ENCODE measurements around the gene P2RX1. TPM values are rescaled to one million over a fixed set of nuclear protein-coding genes. Genes with fewer than 3 reads are reported as not detected.

Gene P2RX1
- total and polyA plus RNA-seq, 2 experiments from 2014 or later: 0.31 to 2.2 TPM

- Mint-ChIP-seq H3K36me3 (ENCODE audit: low read depth) (no peaks in the 10 kb centered on the region), H3K4me3 (peak overlapping the region; percentile 28; the same call in 2 of the 3 replicates), H3K9me3 (no peaks in the 10 kb centered on the region), H3K27ac (no peak overlapping the region), H3K27me3 (ENCODE audit: insufficient read depth, low read depth, poor library complexity) (peaks cover 26% of the 10 kb centered on the region), H3K4me1 (peaks cover 56% of the 10 kb centered on the region)
- H3F3A ChIP-seq (replicated peaks; ENCODE audit: low read depth): peaks cover 14% of the 10 kb centered on the region; the same call in 1 of the 2 replicates
- peak overlapping the region; percentile 3; the same call in 1 of the 2 replicates for H3K4me3 ChIP-seq
- DNase-seq (ENCODE audit: low spot score) (no peak), ATAC-seq (peak; percentile 4; the same call in 1 of the 3 replicates)
- peaks cover 4% of the 10 kb centered on the region; the same call in 1 of the 2 replicates for H4K20me1 ChIP-seq (replicated peaks; ENCODE audit: insufficient read depth)
- H3K4me1 ChIP-seq (ENCODE audit: insufficient read depth): peaks cover 44% of the 10 kb centered on the region
- peak overlapping the region; percentile 70 for H3K4me2 ChIP-seq
- no peak overlapping the region for H3K27ac ChIP-seq (ENCODE audit: low read depth)
- TF ChIP-seq EZH2phosphoT487 (IDR thresholded peaks at IDR 0.05; ENCODE audit: unreplicated experiment) (no peak), CREB1 (CRISPR knock-in tag; IDR thresholded peaks at IDR 0.05; ENCODE audit: low read depth) (no peak), ETS1 (IDR thresholded peaks at IDR 0.05) (no peak), STAT1 (IDR thresholded peaks at IDR 0.05; ENCODE audit: unreplicated experiment) (no peak), ZNF114 (CRISPR knock-in tag; IDR thresholded peaks at IDR 0.05) (no peak), NANOG (IDR thresholded peaks at IDR 0.05; ENCODE audit: borderline replicate concordance) (no peak), ZNF331 (CRISPR knock-in tag; IDR thresholded peaks at IDR 0.05; ENCODE audit: low read depth) (no peak), JUNB (IDR thresholded peaks at IDR 0.05; ENCODE audit: unreplicated experiment) (no peak)
- TF ChIP-seq, protein P1, sequence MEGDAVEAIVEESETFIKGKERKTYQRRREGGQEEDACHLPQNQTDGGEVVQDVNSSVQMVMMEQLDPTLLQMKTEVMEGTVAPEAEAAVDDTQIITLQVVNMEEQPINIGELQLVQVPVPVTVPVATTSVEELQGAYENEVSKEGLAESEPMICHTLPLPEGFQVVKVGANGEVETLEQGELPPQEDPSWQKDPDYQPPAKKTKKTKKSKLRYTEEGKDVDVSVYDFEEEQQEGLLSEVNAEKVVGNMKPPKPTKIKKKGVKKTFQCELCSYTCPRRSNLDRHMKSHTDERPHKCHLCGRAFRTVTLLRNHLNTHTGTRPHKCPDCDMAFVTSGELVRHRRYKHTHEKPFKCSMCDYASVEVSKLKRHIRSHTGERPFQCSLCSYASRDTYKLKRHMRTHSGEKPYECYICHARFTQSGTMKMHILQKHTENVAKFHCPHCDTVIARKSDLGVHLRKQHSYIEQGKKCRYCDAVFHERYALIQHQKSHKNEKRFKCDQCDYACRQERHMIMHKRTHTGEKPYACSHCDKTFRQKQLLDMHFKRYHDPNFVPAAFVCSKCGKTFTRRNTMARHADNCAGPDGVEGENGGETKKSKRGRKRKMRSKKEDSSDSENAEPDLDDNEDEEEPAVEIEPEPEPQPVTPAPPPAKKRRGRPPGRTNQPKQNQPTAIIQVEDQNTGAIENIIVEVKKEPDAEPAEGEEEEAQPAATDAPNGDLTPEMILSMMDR (conservative IDR thresholded peaks at IDR 0.05; ENCODE audit: low read depth in 2 of 2): no peak
- H3K9me2 ChIP-seq (ENCODE audit: insufficient read depth): no peaks in the 10 kb centered on the region
- no peaks in the 10 kb centered on the region for H3K36me3 ChIP-seq (ENCODE audit: insufficient read depth)
- H2AFZ ChIP-seq: no peak overlapping the region
- H3K79me2 ChIP-seq (replicated peaks; ENCODE audit: insufficient read depth): peaks cover 5% of the 10 kb centered on the region; the same call in 1 of the 2 replicates
- H3K27me3 ChIP-seq (ENCODE audit: insufficient read depth): no peaks in the 10 kb centered on the region
Observed at GRCh38 chr17:3956983-3957382, 40.7 kb upstream of the P2RX1 start.

DNA sequence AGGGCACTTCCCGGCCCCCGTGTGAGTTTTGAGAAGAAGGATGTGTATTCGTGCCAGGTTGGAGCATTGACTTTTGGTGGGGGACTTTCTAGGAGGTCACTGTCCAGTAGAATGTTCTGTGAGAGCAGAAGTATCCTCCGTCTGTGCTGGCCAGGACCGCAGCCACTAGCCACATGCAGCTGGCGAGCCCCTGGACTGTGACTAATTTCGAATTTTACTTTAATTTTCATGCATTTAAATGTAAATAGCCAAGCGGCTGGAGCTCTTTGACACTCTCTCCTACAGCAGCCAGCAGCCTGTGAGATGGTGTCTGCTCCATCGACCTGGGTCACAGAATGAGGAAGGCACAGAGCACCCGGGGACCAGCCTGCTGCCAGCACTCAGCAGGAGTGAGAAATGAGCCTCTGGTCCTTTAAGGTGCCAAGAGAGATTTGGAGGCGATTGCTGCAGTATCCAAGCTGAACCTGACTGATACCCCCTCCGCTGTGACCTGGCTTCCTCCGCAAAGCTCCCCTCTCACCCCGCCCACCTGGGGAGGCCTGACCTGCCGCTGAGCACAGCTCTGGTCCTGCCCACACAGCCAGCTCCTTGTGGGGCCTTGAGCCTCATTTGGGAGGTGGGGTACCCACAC lies 40.2 kb upstream of the P2RX1 start:
- H3K36me3 Mint-ChIP-seq (ENCODE audit: low read depth): no peaks in the 10 kb centered on the region
- H2AFZ ChIP-seq: no peak overlapping the region
- peak overlapping the region; percentile 3; the same call in 1 of the 2 replicates for H3K4me3 ChIP-seq
- H3K4me1 ChIP-seq (ENCODE audit: insufficient read depth): peaks cover 44% of the 10 kb centered on the region
- peak overlapping the region; percentile 28; the same call in 2 of the 3 replicates for H3K4me3 Mint-ChIP-seq
- ATAC-seq (peak; percentile 63), DNase-seq (ENCODE audit: low spot score) (peak; percentile 41)
- no peak overlapping the region for H3K27ac ChIP-seq (ENCODE audit: low read depth)
- H3K36me3 ChIP-seq (ENCODE audit: insufficient read depth): no peaks in the 10 kb centered on the region
- H3K27ac Mint-ChIP-seq: no peak overlapping the region
- H3K79me2 ChIP-seq (replicated peaks; ENCODE audit: insufficient read depth): peaks cover 5% of the 10 kb centered on the region; the same call in 1 of the 2 replicates
- H4K20me1 ChIP-seq (replicated peaks; ENCODE audit: insufficient read depth): peaks cover 4% of the 10 kb centered on the region; the same call in 1 of the 2 replicates
- peaks cover 55% of the 10 kb centered on the region for H3K4me1 Mint-ChIP-seq
- peak overlapping the region; percentile 70 for H3K4me2 ChIP-seq
- H3K27me3 ChIP-seq (ENCODE audit: insufficient read depth): no peaks in the 10 kb centered on the region
- no peaks in the 10 kb centered on the region for H3K9me3 Mint-ChIP-seq
- peaks cover 25% of the 10 kb centered on the region for H3K27me3 Mint-ChIP-seq (ENCODE audit: insufficient read depth, low read depth, poor library complexity)
- no peaks in the 10 kb centered on the region for H3K9me2 ChIP-seq (ENCODE audit: insufficient read depth)
- H3F3A ChIP-seq (replicated peaks; ENCODE audit: low read depth): peaks cover 14% of the 10 kb centered on the region; the same call in 1 of the 2 replicates
- no peak for TF ChIP-seq ETS1 (IDR thresholded peaks at IDR 0.05)
- no peak for TF ChIP-seq JUNB (IDR thresholded peaks at IDR 0.05; ENCODE audit: unreplicated experiment)
- no peak for TF ChIP-seq NANOG (IDR thresholded peaks at IDR 0.05; ENCODE audit: borderline replicate concordance)
- no peak for TF ChIP-seq ZNF114 (CRISPR knock-in tag; IDR thresholded peaks at IDR 0.05)
- TF ChIP-seq POLR2AphosphoS5 (IDR thresholded peaks at IDR 0.05; ENCODE audit: low read depth): no peak
- TF ChIP-seq CREB1 (CRISPR knock-in tag; IDR thresholded peaks at IDR 0.05; ENCODE audit: low read depth): no peak
